OCI-M1 (cell line): ENCODE results near the gene ROBO1.

ENCODE experiments used
- DNase-seq: peaks from one replicate; lab custom pipeline; 2025; lab: John Stamatoyannopoulos, UW

The ROBO1 gene

DNA sequence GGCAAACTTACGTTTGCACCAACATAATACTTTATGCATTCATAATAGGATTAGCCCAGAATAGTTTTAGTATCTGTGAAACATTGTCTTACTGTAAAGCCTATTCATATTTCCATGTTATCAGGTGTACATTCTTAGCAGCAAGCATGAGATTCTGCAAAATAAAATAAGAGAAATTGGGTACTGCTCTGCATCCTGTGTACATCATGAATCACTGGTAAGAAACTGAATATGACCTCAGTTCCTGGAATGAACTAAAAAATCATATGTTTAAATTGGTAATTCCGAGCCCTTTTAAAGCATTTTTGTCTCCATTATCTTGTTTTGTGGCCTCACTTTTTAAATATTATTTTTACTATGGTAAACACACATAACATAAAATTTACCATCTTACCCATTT lies 605.1 kb downstream of the ROBO1 start:
- DNase-seq = no peak

DNA sequence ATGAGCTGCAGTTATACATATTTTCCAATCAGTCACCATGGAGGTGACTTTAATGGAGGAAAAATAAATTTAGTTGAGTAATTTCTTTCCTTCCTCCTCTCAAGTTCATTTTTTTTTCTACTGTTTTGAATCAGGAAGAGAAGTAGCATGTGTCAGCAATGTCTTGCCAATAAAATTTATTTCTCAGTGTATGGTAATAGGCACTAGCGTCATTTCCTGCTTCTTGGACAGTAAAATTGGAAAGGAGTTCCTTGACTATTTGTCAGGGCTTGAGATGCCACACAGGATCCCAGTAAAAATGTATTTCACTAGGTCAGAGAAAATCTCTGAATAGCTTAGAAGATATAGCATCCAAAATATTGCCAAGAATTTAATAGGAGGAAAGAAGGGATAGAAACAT lies 605.9 kb downstream of the ROBO1 start:
- DNase-seq = peak; percentile 1

DNA sequence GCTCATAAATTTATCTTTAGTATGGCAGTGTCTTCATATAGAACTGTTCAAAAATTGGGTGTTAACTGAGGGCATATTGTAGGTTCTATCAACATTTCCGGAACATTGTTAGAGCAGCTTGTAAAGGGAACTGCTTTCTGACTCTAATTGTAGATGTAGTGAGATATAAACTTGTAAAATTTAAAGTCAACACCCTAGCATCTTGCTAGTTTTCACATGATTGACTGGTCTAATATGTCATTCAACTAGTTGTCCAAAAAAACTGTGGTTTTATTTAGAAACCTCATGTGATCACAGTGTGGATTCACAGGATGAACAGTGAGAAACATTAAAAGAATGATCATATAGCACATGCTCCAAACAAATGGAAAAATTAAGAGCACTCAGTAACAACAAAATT lies 607.4 kb downstream of the ROBO1 start:
- no peak for DNase-seq

DNA sequence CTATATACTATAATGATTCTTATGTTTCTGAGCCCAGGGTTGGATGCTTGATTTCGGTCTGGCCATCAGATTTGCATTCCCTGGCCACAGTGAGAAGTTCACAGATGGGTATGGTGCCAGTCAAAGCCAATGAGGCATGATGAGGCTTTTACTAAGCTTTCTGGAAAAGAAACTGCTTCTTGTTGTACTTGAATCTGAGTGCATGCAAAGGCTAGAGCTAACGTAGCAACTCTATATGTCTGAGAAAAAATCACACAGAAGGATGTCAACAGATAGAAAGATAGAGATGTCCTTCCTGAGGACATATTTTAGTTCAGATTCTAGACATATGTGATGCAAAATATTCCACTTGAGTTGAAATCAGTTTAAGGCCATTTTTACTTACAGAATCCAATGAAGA lies 608.1 kb downstream of the ROBO1 start:
- DNase-seq = no peak

DNA sequence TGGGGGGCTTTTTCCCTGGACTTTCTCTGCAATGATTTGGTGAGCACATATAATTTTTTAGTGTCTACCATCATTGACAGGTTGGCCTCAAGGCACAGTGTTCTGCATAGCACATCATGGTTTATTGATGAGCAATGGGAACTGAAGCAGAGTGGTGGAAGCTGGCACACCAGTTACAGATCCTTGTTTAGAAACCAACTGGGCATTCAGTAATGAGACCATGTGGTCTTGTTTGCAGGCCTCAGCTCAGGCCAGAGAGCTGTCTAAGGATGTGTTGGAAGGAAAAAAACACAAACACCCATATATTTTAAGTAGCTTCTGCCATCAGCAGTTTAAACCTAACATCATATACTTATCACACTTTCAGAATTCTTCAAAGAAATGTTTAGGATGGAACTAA lies 610.6 kb downstream of the ROBO1 start:
- no peak for DNase-seq

DNA sequence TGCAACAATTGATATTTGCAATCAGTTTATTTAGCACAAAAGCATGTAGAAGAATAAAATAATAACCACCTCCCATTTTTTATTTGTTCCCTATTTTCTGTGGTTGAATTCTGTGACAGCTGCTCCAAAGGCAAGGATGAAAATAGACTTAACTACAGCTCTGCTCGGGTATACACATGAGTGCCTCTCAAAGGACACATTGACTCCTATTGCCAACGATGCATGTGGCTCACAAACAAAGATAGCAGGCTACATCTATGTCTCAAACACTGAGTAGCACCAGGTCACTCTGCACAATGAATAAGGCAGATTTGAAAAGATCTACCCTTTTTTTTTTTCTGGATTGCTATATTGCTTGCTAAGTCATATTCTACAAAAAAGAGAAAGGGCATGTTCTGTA lies 612.9 kb downstream of the ROBO1 start:
- no peak for DNase-seq

DNA sequence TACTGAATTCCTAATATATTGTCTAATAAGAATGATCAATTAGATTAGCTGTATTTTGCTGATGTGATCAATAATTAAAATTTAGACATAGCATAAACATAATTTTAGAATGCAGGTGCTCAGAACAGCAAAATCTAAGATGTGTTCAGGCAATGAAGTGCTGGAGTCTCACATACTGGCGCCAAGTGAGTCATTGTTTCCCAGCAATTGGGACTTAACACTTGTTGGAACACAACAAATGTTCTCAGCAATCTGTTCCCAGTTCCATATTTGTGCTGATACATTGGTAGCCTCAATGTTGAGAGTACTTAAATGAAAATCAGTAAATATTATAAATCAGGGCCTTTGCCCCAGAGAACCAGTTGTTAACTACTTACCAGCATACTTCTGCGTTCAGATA lies 619.0 kb downstream of the ROBO1 start:
- DNase-seq = no peak

DNA sequence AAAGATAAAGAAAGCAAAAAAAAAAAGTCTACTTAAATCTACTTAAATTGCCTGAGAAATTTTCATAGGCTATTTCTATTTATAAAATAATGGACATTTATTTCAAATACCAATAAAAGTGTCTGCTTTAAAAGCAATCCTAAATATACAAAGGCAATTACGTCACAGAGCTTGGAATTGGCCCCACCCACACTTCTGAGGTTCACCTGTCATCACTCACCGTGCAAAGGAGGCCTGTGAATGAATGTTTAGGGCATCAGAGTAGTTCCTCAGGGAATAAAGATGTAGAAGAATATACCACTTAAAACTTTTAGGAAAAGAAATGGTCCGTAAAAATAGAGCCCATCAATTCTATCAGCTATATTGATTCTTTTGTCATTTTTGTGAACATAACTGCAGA lies 621.8 kb downstream of the ROBO1 start:
- no peak for DNase-seq

DNA sequence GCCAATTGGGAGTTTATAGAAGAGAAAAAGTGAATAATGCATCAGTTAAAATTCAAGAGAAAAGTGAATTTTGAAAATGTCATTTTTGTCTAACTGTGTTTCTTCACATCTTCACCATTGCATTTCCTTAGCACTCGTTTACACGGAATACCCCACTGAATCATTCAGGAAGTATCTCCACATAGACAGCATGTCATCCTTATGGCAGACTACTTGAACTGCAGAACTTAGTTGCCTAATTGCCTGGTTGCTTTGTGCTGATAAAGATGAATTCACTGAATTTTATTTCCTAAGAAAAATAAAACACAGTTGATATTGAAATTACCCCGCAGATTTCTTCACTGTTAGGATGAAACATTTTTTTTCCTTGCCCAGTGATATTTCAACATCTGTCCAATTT lies 627.1 kb downstream of the ROBO1 start:
- DNase-seq = peak; percentile 29

DNA sequence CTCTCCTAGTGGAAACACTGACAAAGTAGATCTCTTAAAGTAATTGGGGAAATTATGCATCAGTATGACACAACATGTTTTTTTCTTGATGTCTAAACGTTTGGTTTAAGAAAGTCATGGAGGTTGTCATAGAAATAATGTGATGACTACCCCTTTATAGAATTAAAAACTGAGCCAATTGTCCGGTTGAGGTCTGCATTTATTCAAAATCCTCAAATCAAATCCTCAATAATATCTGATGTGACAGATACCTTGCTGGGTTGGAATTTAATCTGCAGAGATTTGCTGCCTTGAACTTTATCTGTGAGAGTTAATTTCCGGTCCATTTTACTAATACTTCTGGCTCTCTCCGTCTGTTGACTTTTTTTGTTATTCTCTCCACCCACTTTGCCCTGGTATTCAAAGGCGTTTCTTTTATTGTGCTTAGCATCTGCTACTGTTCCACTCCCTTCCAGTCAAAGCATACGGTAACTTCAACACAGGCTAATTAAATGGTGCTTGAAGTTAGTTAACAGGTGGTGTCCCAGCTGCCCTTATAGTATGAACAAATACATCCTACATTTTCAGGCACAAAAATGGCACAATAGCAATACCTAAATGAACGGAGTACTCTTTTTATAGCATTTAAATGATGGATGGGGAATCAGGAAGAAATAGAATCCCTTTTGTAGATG lies 628.3 kb downstream of the ROBO1 start:
- no peak for DNase-seq

DNA sequence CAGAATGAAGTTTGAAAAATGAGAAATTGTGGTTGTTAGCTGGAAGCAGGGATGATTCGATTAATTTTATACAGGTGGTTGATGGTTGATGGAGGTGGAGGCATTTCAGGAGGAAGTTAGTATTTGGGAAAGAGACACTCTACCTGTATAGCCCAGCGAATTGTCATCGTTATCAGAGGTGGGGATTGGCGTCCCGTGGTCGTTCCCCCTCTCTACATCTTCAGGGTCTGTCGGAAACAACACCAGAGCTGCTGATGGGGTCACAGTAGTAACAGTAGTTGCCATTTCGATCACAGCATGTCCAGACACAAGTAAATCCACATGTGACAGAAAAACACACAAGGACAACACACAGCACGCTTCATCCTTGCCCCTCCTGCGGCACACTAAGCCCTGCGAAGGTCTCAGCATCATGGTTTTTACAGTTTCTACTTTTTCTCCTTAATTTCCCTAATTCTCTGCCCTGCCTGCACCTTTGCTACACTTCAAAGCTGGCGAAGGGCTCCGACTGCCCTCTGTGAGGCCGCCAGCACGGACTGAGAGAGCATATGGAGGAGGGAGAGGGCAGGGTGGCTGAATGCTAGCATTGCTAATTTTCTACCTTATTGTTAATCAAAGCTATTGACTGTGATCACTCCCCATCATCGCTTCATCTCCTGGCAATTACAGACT lies 642.3 kb downstream of the ROBO1 start:
- no peak for DNase-seq

DNA sequence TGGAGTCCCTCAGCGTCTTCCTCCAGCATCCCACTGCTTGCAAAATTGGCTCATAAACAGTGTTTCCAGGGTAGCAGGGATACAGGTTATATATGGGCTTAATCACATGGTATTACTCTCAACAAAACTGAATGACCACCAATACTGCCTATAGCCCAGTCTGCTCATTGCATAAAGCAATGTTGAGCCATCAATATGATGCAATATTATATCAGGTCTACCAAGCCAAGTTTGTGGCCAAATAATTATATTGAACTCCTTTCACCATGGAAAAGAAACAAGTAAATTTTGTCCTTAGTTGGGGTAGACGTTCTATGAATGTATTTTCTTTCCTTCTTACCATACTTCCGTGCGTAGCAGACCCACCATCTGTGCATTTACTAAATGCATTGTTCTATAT lies 652.3 kb downstream of the ROBO1 start:
- DNase-seq = no peak

DNA sequence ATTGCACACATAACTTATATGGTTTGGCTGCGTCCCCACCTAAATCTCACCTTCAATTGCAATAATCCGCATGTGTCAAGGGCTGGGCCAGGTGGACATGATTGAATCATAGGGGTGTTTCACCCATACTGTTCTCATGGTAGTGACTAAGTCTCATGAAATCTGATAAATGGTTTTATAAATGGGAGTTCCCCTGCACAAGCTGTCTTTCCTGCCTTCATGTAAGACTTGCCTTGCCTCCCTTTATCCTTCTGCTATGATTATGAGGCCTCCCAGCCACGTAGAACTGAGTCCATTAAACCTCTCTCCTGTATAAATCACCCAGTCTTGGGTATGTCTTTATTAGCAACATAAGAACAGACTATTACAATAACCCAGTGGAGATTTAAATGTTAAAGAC lies 653.9 kb downstream of the ROBO1 start:
- DNase-seq = no peak

DNA sequence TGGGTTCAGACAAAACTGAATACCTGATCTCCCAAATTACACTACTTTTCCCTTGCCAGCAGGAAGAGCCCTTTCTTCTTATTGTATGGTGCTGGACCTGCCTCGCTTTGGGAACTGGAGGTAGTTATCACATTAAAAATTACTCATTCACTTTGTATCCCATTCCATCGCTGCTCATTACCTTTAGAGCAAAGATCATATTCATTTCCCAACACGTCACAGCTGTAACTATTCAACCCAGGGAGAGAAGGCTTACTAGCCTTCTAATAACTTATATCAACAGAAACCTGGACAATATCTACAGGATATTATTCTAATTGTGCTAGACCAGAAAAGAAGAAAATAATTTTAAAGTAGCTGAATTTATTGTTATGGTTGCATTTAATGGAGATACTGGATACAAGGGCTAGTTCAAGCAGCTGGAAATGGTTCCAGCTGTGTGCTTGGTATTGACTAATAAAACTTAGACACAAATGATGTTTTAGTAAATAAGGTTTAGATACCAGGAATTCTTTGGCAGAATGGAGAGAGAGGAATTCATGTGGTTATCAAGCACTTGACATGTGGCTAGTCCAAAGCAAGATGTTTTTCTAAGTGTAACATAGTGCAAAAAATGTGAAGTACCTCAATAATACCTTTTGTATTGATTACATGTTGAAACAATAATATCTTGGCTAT lies 656.3 kb downstream of the ROBO1 start:
- no peak for DNase-seq

DNA sequence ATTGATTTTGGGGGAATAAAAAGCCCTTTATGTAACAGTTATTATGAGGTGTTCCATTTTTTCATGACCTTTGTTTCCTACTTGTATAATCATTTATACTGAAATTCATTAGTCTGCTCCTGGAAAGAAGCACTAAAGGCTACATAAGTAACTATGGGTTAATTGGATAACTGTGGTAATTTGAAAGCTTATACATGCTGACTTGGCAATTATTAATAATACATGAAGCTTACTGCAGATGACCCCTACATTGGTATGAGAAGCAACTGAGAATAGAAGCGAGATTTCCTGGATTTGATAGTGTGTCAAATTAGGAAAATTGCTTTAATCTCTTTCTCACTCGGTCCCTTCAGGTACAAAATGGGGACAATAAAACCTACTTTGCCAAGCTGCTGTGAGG lies 658.0 kb downstream of the ROBO1 start:
- no peak for DNase-seq

DNA sequence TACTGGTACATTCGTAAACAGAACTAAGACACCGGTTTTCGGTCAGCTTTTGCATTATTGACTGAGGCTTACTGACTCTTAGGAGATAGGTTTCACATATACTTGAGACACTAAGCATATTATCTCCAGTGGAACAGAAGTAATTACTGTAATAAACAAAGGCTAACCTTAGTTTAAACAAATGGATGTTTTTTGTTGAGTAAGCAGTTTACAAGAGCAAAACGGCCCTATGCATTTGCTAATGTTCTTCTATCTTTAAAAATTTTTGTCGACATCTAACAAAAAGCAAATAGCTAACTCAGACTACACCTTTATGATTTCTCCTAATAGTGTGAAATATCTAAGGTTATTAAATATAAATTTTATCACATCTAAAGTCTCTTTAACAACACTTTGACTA lies 664.5 kb downstream of the ROBO1 start:
- DNase-seq = no peak

DNA sequence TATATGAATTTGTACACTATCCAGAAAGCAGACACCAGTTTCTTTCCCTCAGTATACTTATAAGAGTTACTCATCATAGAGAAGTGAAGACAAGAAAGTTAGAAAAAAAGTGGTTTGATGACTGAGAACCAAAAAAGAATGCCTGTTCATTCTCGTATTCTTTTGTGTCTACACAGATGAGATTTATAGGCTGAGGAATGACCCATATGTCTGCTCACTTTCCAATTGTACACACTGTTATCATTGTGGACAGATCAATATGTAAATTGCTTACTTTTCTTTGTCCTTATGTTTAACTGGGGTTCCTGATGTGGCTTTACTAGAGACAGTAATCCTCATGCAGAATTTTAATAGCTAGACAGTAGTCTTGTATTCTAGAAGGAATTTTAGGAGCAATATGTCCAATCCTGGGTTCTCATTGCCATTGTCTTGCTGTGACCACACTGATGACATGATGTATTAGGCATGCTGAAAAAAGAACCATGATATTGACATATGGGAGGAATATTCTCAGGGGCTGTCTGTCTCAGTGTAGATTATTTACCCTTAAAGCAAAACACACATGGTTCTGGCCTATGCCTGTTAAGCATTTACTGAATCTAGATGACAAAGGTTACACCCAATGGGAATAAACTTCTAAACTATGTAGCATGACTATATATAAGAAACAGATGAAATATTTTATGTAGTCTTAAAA lies 669.7 kb downstream of the ROBO1 start:
- DNase-seq = no peak

DNA sequence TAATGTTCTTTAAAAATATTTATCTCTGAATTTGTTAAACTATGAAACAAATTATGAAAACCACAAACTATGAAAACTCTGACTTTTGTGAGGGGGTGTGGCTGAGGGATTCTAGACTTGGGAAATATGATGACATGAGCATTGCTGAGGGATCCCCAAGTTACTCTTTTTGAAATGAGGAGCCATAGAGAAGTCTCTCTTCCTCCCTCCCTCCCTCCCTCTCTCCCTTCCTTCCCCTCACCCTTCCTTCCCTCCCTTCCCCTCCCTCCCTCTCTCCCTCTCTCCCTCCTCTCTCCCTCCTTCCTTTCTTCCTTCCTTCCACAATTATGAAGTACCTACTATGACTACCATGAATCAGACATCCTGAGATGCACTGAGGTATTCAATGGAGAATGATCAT lies 673.1 kb downstream of the ROBO1 start:
- no peak for DNase-seq

DNA sequence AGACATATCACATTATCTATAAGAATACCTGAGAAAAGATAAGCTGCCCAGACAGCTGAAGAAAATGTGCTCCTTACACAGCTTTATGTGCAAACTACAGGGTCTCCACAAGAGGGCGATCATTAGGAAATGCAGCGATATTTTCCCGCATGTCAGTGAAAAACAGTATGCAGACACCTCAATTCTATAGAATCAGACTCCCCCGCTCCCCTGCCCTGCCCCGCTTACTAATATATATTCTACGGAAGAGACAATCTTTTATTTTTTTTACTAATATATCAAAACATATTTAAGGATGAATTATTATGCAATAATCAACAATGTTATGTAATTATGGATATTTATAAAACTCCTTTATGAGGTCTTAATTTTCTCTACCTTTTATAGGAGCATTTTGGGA lies 681.3 kb downstream of the ROBO1 start:
- peak; percentile 67 for DNase-seq

DNA sequence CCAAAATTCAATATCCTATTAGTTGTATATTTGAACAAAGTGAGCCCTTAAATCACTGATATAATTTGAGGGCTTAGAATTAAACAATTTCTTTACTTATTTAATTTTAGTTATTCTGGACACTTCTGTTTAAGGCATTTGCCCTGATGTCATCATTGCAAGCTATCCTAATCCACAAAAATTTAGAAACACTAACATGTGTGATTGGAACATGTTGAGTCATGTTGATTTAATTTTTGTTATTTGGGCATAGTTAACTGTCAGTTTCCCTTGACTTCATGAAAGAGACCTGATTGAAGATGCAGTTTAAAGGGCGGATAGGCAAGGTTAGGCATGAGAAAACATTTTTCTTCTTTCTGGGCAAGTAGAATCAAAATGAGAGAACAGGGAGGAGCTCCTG lies 682.6 kb downstream of the ROBO1 start:
- no peak for DNase-seq

DNA sequence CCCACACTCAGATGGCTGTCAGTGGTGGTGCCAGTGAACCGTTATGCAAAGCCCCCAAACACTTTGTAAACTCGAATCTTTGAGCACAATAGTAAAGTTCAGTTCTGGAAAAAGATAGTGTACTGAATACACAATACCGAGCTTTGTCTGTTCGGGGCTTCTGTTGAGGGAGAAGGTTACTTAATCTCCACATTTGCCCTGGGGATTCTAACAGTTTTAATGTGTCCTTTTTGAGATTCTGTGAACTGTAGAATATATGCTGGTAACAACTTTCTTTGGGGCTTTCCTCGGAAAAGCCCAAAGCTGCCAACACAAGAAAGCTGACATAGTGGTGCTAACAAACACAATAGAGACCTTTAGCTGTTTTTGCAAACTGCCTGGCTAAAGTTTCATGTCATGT lies 686.5 kb downstream of the ROBO1 start:
- DNase-seq = no peak

DNA sequence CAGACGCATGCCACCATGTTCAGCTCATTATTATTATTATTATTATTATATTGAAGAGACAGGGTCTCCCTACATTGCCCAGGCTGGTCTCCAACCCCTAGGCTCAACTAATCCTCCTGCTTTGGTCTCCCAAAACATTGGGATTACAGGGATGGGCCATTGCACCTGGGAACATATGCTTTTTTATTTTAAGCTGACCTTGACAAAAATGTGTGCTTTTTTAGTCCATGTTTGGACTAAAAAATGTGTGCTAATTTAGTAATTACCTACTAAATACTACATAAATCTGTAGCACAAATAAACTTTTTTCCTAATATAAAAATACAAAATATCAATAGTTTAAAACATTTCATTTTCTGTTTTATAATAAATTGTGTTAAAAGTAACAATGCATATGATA lies 693.2 kb downstream of the ROBO1 start:
- no peak for DNase-seq

DNA sequence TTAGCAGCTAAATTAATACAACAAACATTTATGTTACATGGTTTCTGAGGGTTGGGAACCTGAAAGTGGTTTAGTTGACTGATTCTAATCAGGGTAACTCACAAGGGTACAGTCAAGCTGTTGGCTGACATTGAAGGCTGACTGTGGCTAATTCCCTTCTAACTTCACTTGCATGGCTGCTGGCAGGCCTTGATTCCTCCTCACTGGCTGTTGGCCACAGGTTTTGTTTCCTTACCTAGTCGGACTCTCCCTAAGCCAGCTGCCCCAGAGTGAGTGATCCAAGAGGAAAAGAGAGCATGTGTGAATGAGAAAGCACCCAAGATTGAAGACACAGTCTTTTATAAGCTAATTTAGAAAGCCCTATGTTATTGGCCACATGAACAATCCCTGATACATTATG lies 700.1 kb downstream of the ROBO1 start:
- DNase-seq = no peak
